Testis (tissue), 3 donors: ENCODE measurements around the gene ISYNA1. TPM values are rescaled to one million over a fixed set of nuclear protein-coding genes. Genes with fewer than 3 reads are reported as not detected.
A peak's percentile ranks its signal among the peaks of the same experiment; 100 is the strongest.

Source experiments
- DNase-seq: peaks from one replicate; pipeline ENCODE4 v3.0.0-alpha.2; 2019
- H3K27ac ChIP-seq, 2 donors: fragments of 200-600 bp; sonication (generic); one replicate each; pipeline ENCODE4 v1.5.1; 2019
- H3K27me3 ChIP-seq: fragments of 200-600 bp; sonication (generic); one replicate; pipeline ENCODE4 v1.5.1; 2019
- H3K36me3 ChIP-seq: fragments of 200-600 bp; sonication (generic); one replicate; pipeline ENCODE4 v1.5.1; 2017; ENCODE audit warnings: low read depth; ENCODE audit errors: missing control alignments
- H3K4me1 ChIP-seq: fragments of 200-600 bp; sonication (generic); one replicate; pipeline ENCODE4 v1.5.1; 2019
- H3K4me3 ChIP-seq, 2 donors: fragments of 200-600 bp; sonication (generic); one replicate each; pipeline ENCODE4 v1.5.1; 2017 to 2019
- H3K9me3 ChIP-seq: fragments of 200-600 bp; sonication (generic); one replicate; pipeline ENCODE4 v1.5.1; 2017
- CTCF ChIP-seq, 3 experiments: fragments of 450-650 bp in 2 of 3; fragments of 200-600 bp in 1 of 3; sonication (generic) in 1 of 3; IDR thresholded peaks; one replicate each; pipeline ENCODE4 v1.5.1; 2016 to 2019; ENCODE audit warnings: antibody characterized with exemption in 3 of 3, mild to moderate bottlenecking in 2 of 3, moderate library complexity in 1 of 3
- POLR2A ChIP-seq: fragments of 450-650 bp; IDR thresholded peaks from one replicate; pipeline ENCODE4 v1.6.1; 2017; ENCODE audit warnings: antibody characterized with exemption, mild to moderate bottlenecking, moderate library complexity
- WGBS, 2 donors: methylation state at CpG; one replicate each; pipeline ENCODE4 v1.1.5; 2018; 5-methylcytosine and 5-hydroxymethylcytosine counted together
- intact Hi-C: fragments of 100-400 bp; cut with DNase I; formaldehyde crosslinking; loops from one replicate; pipeline ENCODE4 v1.15.1; 2023; ENCODE audit warnings: low total_unique reads
- polyA plus RNA-seq: library from polyadenylated mRNA; stranded (reverse); fragments of 350-450 nt; fragmentation: Illumina TruSeq; extraction: RNeasy Lipid Tissue Mini Kit (QIAGEN cat#74804); gene quantifications from one replicate; pipeline ENCODE4 v1.2.3, GENCODE V29; 2014; ENCODE audit warnings: low read depth, low replicate concordance; ENCODE audit not compliant: insufficient read depth
- total RNA-seq, 2 donors: library from RNA; depleted of rRNA; stranded (reverse); fragments of >200 nt; gene quantifications; one replicate each; pipeline ENCODE4 v1.2.3, GENCODE V29; 2016

The ISYNA1 gene
- total and polyA plus RNA-seq, 3 donors from 2014 or later = 493 to 1,122 (median 1,000) TPM

- Histone ChIP-seq H3K36me3 (no peaks in the 10 kb centered on the region), H3K9me3 (no peaks in the 10 kb centered on the region), H3K4me3 (no peak overlapping the region), H3K4me1 (peaks cover 41% of the 10 kb centered on the region), H3K27me3 (no peaks in the 10 kb centered on the region), H3K27ac (peak overlapping the region; percentile 81)
- no peak for TF ChIP-seq CTCF (IDR thresholded peaks at IDR 0.05)
- no peak for TF ChIP-seq POLR2A
- 89 to 96% methylated on average over 13 to 30 of the region's 30 CpGs for WGBS, 2 donors
- no peak for DNase-seq
- intact Hi-C loops = no loop called here
Observed at GRCh38 chr19:18465214-18465963, 27.5 kb upstream of the ISYNA1 start.

GRCh38 chr19:18464646-18465045 is 26.7 kb upstream of the ISYNA1 start:
- intact Hi-C loops = no loop called here
- peak; percentile 92 for DNase-seq
- peak overlapping the region; percentile 81 for H3K27ac ChIP-seq
- WGBS, 2 donors = 36 to 38% methylated on average over 4 to 8 of the region's 8 CpGs
- H3K27me3 ChIP-seq = no peaks in the 10 kb centered on the region
- peaks cover 40% of the 10 kb centered on the region for H3K4me1 ChIP-seq
- H3K4me3 ChIP-seq = no peak overlapping the region
- H3K36me3 ChIP-seq = no peaks in the 10 kb centered on the region
- no peak for TF ChIP-seq CTCF (IDR thresholded peaks at IDR 0.05)
- TF ChIP-seq POLR2A = no peak
- H3K9me3 ChIP-seq = no peaks in the 10 kb centered on the region

DNA sequence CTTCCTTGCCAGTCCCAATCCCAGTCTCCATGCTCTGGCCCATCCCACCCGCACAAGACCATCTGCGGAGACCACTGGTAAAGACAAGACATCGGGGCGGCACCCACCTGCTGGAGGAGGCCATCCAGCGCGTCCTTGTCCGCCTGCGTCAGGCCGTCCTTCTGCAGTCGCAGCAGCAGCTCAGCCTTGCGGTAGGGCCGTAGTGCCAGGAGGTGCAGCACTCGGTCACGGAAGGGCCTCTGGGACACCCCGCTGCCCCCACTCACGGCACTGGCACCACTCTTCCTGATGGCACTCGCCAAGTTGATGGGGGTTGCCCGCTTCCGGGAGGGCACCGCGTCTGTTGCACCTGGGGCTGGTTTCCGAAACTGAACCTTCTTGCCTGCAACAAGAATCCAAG is 23.5 kb upstream of the ISYNA1 start:
- Histone ChIP-seq H3K27me3 (no peaks in the 10 kb centered on the region), H3K4me1 (peaks cover 41% of the 10 kb centered on the region), H3K27ac (no peak overlapping the region), H3K9me3 (no peaks in the 10 kb centered on the region), H3K4me3 (no peak overlapping the region), H3K36me3 (no peaks in the 10 kb centered on the region)
- no peak for TF ChIP-seq CTCF (IDR thresholded peaks at IDR 0.05)
- TF ChIP-seq POLR2A = no peak
- intact Hi-C loops = no loop called here
- WGBS, 2 donors = 90 to 97% methylated on average over 19 of the region's 22 CpGs
- DNase-seq = no peak

- WGBS, 2 donors = 89 to 100% methylated on average over 1 to 12 of the region's 12 CpGs
- no peak for DNase-seq
- intact Hi-C loops = no loop called here
- Histone ChIP-seq H3K4me3 (no peak overlapping the region), H3K4me1 (peaks cover 41% of the 10 kb centered on the region), H3K36me3 (no peaks in the 10 kb centered on the region), H3K27me3 (no peaks in the 10 kb centered on the region), H3K9me3 (no peaks in the 10 kb centered on the region), H3K27ac (peak overlapping the region in 1 of 2 donors; percentile 7)
- no peak for TF ChIP-seq POLR2A
- TF ChIP-seq CTCF (IDR thresholded peaks at IDR 0.05) = no peak
Observed at GRCh38 chr19:18460900-18461299, 23.0 kb upstream of the ISYNA1 start.
